Testis (tissue), 2 donors: ENCODE measurements around the gene ITGB2.

Source experiments
- POLR2A ChIP-seq: fragments of 450-650 bp; IDR thresholded peaks from one replicate; pipeline ENCODE4 v1.6.1; 2017; ENCODE audit warnings: antibody characterized with exemption, mild to moderate bottlenecking, moderate library complexity
- TF ChIP-seq, protein P1 (sequence below), 3 experiments: fragments of 450-650 bp in 2 of 3; fragments of 200-600 bp in 1 of 3; sonication (generic) in 1 of 3; IDR thresholded peaks; one replicate each; pipeline ENCODE4 v1.5.1; 2016 to 2019; ENCODE audit warnings: antibody characterized with exemption in 3 of 3, mild to moderate bottlenecking in 2 of 3, moderate library complexity in 1 of 3

DNA sequence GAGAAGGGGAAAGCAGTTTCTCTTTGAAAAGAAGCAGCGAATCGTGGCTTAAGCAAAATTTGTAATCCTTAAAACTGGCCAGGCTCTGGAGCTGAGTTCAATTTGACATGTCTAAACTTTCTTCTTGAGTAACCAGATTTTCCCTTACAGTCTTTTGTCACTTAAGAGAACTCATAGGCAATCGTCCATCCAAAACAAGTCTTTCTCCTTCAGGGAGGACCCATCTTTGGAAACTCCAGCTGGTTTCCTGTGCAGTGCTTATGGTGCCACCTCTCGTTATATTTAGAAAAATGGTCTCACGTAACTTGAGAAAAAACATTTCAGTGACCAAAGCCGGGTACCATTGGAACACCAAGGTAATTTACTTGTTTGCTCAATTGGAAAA is 45.4 kb downstream of the ITGB2 start:
- TF ChIP-seq, protein P1, sequence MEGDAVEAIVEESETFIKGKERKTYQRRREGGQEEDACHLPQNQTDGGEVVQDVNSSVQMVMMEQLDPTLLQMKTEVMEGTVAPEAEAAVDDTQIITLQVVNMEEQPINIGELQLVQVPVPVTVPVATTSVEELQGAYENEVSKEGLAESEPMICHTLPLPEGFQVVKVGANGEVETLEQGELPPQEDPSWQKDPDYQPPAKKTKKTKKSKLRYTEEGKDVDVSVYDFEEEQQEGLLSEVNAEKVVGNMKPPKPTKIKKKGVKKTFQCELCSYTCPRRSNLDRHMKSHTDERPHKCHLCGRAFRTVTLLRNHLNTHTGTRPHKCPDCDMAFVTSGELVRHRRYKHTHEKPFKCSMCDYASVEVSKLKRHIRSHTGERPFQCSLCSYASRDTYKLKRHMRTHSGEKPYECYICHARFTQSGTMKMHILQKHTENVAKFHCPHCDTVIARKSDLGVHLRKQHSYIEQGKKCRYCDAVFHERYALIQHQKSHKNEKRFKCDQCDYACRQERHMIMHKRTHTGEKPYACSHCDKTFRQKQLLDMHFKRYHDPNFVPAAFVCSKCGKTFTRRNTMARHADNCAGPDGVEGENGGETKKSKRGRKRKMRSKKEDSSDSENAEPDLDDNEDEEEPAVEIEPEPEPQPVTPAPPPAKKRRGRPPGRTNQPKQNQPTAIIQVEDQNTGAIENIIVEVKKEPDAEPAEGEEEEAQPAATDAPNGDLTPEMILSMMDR (IDR thresholded peaks at IDR 0.05), result no peak
- no peak for TF ChIP-seq POLR2A
